Measurements from ENCODE around the gene KCNMA1. TPM values are rescaled to one million over a fixed set of nuclear protein-coding genes. Genes with fewer than 3 reads are reported as not detected.

The KCNMA1 gene
- total and polyA plus RNA-seq, 9 of the 15 experiments (the other 6 are each of a cell fraction or from before 2014, with no cell fraction given) = 0.01 to 0.95 (median 0.15) TPM; not detected in 4

DNA sequence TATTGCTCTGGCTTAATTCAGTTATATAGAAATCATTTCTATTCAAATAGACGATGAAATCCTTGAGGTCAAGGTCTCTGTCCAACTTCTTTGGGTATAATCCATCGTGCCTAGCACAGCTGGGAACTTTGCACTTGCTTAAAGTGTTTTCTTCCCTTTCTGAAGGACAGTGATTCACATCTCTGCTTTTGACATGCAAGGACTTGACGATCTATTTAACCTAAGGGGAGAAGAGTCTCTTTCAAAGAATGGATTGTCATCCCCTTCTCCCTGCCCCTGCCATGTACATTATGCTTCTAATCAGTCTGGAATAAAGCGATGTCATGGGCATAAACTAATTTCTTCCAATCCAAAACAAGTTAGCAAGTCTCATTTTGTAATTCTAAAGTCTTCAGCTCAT lies 488.6 kb downstream of the KCNMA1 start:
- TF ChIP-seq ZNF551 (CRISPR knock-in tag; IDR thresholded peaks at IDR 0.05) (no peak), POLR2AphosphoS2 (IDR thresholded peaks at IDR 0.05; ENCODE audit: low read length) (no peak), HNRNPUL1 (IDR thresholded peaks at IDR 0.05; ENCODE audit: low read length) (no peak), ZNF175 (CRISPR knock-in tag; IDR thresholded peaks at IDR 0.05; ENCODE audit: low read depth) (no peak), DIDO1 (tag; IDR thresholded peaks at IDR 0.05; ENCODE audit: low read depth) (no peak), ZNF699 (CRISPR knock-in tag; IDR thresholded peaks at IDR 0.05; ENCODE audit: insufficient replicate concordance) (no peak), BMI1 (IDR thresholded peaks at IDR 0.05; ENCODE audit: low read length) (no peak), CSDE1 (IDR thresholded peaks at IDR 0.05) (no peak), MCM7 (IDR thresholded peaks at IDR 0.05) (no peak), ZNF644 (tag; IDR thresholded peaks at IDR 0.05; ENCODE audit: low read depth) (no peak), KLF6 (CRISPR knock-in tag; IDR thresholded peaks at IDR 0.05; ENCODE audit: borderline replicate concordance) (no peak), KDM1A (IDR thresholded peaks at IDR 0.05) (no peak), HMGN3 (IDR thresholded peaks at IDR 0.05; ENCODE audit: borderline replicate concordance, extremely low read depth, insufficient read length, low read depth, low read length) (no peak), TSC22D4 (tag; IDR thresholded peaks at IDR 0.05) (no peak), ZNF436 (CRISPR knock-in tag; IDR thresholded peaks at IDR 0.05) (no peak), XRCC3 (IDR thresholded peaks at IDR 0.05) (no peak)
- TF ChIP-seq, protein P1, sequence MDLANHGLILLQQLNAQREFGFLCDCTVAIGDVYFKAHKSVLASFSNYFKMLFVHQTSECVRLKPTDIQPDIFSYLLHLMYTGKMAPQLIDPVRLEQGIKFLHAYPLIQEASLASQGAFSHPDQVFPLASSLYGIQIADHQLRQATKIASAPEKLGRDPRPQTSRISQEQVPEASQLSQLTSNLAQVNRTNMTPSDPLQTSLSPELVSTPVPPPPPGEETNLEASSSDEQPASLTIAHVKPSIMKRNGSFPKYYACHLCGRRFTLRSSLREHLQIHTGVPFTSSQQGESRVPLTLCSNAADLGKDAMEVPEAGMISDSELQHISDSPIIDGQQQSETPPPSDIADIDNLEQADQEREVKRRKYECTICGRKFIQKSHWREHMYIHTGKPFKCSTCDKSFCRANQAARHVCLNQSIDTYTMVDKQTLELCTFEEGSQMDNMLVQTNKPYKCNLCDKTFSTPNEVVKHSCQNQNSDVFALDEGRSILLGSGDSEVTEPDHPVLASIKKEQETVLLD (IDR thresholded peaks at IDR 0.05) = no peak
- TF ChIP-seq, protein P2, sequence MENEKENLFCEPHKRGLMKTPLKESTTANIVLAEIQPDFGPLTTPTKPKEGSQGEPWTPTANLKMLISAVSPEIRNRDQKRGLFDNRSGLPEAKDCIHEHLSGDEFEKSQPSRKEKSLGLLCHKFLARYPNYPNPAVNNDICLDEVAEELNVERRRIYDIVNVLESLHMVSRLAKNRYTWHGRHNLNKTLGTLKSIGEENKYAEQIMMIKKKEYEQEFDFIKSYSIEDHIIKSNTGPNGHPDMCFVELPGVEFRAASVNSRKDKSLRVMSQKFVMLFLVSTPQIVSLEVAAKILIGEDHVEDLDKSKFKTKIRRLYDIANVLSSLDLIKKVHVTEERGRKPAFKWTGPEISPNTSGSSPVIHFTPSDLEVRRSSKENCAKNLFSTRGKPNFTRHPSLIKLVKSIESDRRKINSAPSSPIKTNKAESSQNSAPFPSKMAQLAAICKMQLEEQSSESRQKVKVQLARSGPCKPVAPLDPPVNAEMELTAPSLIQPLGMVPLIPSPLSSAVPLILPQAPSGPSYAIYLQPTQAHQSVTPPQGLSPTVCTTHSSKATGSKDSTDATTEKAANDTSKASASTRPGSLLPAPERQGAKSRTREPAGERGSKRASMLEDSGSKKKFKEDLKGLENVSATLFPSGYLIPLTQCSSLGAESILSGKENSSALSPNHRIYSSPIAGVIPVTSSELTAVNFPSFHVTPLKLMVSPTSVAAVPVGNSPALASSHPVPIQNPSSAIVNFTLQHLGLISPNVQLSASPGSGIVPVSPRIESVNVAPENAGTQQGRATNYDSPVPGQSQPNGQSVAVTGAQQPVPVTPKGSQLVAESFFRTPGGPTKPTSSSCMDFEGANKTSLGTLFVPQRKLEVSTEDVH (IDR thresholded peaks at IDR 0.05; ENCODE audit: low read depth, partially characterized antibody) = no peak
- 0% methylated on average over 4 of the region's 4 CpGs for WGBS (ENCODE audit: insufficient coverage, low coverage, missing lambda C conversion rate)
- ChIA-PET CTCF (ENCODE audit: low intra/inter-chr PET ratio) (no interaction called here), POLR2A (interaction anchor here (0.6 to 1.4 kb wide), 2 partner anchors 10 to 1190 kb away, joined by 3 read pairs; no protein-coding TSS in a partner anchor)
- no peak overlapping the region for H3K4me2 ChIP-seq (ENCODE audit: insufficient read depth, low read length)
- peaks cover 2 to 4% of the 10 kb centered on the region in 2 experiments; a peak in 1 of 5 replicates for H3K27me3 ChIP-seq (ENCODE audit: control insufficient read depth in 2 of 2, insufficient read depth in 2 of 2, low read length in 2 of 2)
- H3K79me2 ChIP-seq (ENCODE audit: control insufficient read depth, insufficient read depth, low read length) = no peaks in the 10 kb centered on the region
- no peak for ATAC-seq
- H4K20me1 ChIP-seq (replicated peaks; ENCODE audit: control insufficient read depth, insufficient read depth, low read length) = no peaks in the 10 kb centered on the region
- H3K27ac ChIP-seq (ENCODE audit: extremely low read depth, low read depth, low read length) = no peak overlapping the region
- no peaks in the 10 kb centered on the region for H3K4me1 ChIP-seq (replicated peaks in 1 of 2; ENCODE audit: control insufficient read depth in 2 of 2, insufficient read depth in 2 of 2, low read length in 2 of 2)
- no peak for FAIRE-seq
- intact Hi-C loops (cut with micrococcal nuclease) = no loop called here
- no peaks in the 10 kb centered on the region for H3K36me3 ChIP-seq (ENCODE audit: control insufficient read depth, insufficient read depth, low read length)
- in situ Hi-C loops (cut with MboI) = no loop called here
- H3K9ac ChIP-seq (ENCODE audit: insufficient read depth in 1 of 2, low read depth in 2 of 2, low read length in 2 of 2) = no peak overlapping the region
- no peak overlapping the region for H3K4me3 ChIP-seq
- no peaks in the 10 kb centered on the region for H3K9me3 ChIP-seq (replicated peaks; ENCODE audit: control insufficient read depth, insufficient read depth, low read depth, low read length)
- H3K9me1 ChIP-seq (ENCODE audit: control insufficient read depth, insufficient read depth, low read length) = no peaks in the 10 kb centered on the region
- DNase-seq (ENCODE audit: extremely low read depth in 1 of 4, low spot score in 3 of 4) = no peak
- no peak overlapping the region for H2AFZ ChIP-seq (ENCODE audit: low read depth, low read length)
- no TSS peak for BruUV-seq (replicated peaks)
